Measurements from ENCODE around the gene PPP2R3B.

Gene PPP2R3B

GRCh38 chrX:287670-288069, 99.0 kb downstream of the PPP2R3B start:
- H3K27ac ChIP-seq (ENCODE audit: poor library complexity, severe bottlenecking), result no peak overlapping the region
- ATAC-seq (ENCODE audit: low read depth) (peak; percentile 35; the same call in 2 of the 3 replicates), DNase-seq (ENCODE audit: low spot score) (peak; percentile 12)
- peaks cover 78% of the 10 kb centered on the region for H3K36me3 ChIP-seq (ENCODE audit: low read depth)
- no peaks in the 10 kb centered on the region for H3K27me3 ChIP-seq (ENCODE audit: insufficient read depth, poor library complexity, severe bottlenecking)
- TF ChIP-seq CTCF (IDR thresholded peaks at IDR 0.05; ENCODE audit: poor library complexity, severe bottlenecking), result no peak
- no peak overlapping the region for H3K4me3 ChIP-seq (ENCODE audit: severe bottlenecking)
- H3K9me3 ChIP-seq (ENCODE audit: severe bottlenecking), result no peaks in the 10 kb centered on the region
- H3K4me1 ChIP-seq (ENCODE audit: insufficient read depth, poor library complexity, severe bottlenecking), result peaks cover 5% of the 10 kb centered on the region

- Histone ChIP-seq H3K36me3 (ENCODE audit: low read depth) (peaks cover 57% of the 10 kb centered on the region), H3K4me3 (ENCODE audit: severe bottlenecking) (no peak overlapping the region), H3K4me1 (ENCODE audit: insufficient read depth, poor library complexity, severe bottlenecking) (peaks cover 5% of the 10 kb centered on the region), H3K9me3 (ENCODE audit: severe bottlenecking) (no peaks in the 10 kb centered on the region), H3K27ac (ENCODE audit: poor library complexity, severe bottlenecking) (no peak overlapping the region), H3K27me3 (ENCODE audit: insufficient read depth, poor library complexity, severe bottlenecking) (no peaks in the 10 kb centered on the region)
- TF ChIP-seq CTCF (IDR thresholded peaks at IDR 0.05; ENCODE audit: poor library complexity, severe bottlenecking), result no peak
- no peak for ATAC-seq (ENCODE audit: low read depth)
- no peak for DNase-seq (ENCODE audit: low spot score)
Measured at GRCh38 chrX:285076-285677, 101.5 kb downstream of the PPP2R3B start.
